ENCODE data around the gene SLC25A34.
A peak's percentile ranks its signal among the peaks of the same experiment; 100 is the strongest.

The SLC25A34 gene

DNA sequence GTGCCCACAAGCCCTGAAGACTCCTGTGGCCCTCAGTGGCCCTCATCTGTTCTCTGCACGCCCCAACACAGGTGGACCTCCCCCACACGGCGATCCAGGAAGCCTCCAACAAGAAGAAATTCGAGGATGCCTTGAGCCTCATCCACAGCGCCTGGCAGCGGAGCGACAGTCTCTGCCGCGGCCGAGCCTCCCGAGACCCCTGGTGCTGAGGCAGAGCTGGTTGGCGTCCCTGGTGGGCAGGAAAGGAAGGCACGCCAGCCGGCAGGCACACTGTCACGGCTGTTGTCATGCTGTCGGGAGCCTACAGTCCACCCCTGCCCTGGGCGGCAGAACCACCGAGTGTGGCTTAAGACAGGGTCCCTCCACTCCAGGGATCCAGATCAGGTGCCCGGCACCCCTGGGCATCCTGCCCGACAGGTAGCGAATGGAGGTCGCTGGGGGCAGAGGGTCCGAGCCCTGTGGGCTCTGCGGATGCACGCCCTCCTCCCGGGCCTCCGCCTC lies 2.3 kb upstream of the SLC25A34 start:
- DNase-seq, result no peak

DNA sequence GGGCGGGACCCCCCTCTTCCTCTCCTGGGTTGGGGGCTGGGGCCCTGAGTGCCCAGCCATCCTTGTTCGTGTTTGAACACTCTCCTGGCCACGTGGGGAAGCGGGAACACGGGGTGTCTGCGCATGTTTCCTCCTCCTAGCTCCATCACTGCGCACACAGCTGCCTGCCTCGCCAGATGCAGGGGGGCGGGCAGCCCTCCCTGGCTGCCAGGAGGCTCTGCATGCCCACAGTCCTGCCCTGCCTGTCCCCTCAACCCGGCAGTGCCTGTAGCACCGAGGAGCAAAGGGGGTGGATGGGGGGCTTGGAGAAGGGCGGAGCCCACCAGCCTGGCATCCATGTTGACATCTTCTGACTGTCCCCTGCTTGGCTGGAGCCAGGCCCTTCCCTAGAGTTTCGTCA lies 1.8 kb upstream of the SLC25A34 start:
- no peak for DNase-seq

GRCh38 chr1:15734901-15735300 lies 1.2 kb upstream of the SLC25A34 start:
- DNase-seq, result no peak

- no peak for DNase-seq
Measured at GRCh38 chr1:15735304-15736037, 587 bp upstream of the SLC25A34 start.

- DNase-seq, result no peak
Measured at GRCh38 chr1:15736892-15737261, 819 bp downstream of the SLC25A34 start.

GRCh38 chr1:15737324-15738319 lies 1.6 kb downstream of the SLC25A34 start:
- no peak for DNase-seq

GRCh38 chr1:15738416-15739113 lies 2.5 kb downstream of the SLC25A34 start:
- DNase-seq, result no peak

DNA sequence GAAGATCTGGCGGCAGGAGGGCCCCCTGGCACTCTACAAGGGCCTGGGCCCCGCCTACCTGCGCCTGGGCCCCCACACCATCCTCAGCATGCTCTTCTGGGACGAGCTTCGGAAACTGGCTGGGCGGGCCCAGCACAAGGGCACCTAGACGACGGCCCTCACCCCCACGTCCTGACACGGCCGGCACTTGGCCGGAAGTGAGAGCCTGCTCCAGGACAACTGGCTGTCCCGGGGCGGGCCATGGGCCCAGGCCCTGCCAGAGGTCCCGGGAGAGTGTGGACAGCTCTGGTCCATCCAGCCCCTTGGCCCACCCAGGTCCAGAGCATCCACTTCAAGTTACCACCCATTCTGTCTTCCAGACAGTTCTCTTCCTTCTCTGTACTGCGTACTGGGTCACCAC lies 3.2 kb downstream of the SLC25A34 start:
- DNase-seq, result no peak

DNA sequence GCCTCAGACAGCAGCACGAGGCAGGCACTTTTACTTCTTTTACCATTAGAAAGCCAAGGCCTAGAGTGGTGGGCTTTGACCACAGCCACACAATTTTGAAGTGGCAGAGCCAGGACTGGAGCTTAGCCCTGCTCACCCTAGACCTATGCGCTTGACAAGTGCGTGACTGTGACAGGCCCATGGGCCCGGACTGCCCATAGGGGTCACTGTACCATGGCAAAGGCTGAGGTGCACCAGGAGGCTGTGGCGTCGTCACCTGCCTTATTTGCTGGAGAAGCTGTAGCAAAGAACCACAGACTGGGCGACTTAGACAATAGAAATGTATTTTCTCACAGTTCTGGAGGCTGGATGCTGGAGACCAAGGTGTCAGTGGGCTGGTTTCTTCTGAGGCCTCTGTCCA lies 3.7 kb downstream of the SLC25A34 start:
- no peak for DNase-seq

DNA sequence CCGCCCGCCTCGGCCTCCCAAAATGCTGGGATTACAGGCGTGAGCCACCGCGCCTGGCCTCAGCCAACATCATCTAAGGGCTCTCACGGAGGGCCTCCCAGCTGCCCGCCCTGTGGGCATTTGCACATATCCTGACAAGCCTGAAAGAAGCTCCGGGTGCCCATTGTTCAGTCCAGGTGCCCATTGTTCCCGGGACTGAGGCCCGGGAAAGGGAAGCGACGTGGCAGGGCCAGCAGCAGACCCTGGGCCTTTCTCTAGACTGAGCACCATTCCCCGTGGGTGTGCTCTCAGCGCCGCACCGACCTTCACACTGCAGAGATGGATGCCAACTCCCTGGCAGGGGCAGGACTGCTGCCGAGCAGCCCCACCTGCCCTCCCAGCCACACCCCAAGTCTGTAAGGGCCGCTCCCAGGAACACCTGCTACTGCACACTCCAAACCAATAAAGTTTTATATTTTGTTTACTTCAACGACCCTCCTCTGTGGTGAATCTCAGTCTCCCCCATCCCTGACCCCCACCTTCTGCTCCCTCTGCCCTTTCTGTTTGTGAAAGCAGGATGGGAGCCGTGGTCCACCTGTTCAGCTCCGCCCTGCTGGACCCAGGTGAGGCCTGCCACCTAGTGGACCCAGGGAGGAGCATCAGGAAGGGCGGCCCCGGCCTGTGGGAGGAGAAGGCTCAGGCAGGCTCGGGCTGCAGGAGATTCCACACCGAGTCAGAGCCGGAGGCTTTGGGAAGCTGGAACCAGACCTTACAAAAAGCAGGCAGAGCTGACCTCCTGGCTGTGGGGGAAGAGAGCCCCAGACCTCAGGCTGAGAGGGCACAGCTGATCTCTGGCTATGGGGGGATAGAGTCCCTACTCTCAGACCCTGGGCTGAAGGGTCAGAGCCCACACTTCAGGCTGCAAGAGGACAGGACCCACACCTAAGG lies 5.1 kb downstream of the SLC25A34 start:
- DNase-seq, result peak; percentile 63

- DNase-seq, result no peak
Measured at GRCh38 chr1:15742339-15742801, 6.3 kb downstream of the SLC25A34 start, which contains the start of gene TMEM82. TSS of gene TMEM82 (plus strand) at chr1:15742499. CDS start at chr1:15742560, 61 bp downstream.

DNA sequence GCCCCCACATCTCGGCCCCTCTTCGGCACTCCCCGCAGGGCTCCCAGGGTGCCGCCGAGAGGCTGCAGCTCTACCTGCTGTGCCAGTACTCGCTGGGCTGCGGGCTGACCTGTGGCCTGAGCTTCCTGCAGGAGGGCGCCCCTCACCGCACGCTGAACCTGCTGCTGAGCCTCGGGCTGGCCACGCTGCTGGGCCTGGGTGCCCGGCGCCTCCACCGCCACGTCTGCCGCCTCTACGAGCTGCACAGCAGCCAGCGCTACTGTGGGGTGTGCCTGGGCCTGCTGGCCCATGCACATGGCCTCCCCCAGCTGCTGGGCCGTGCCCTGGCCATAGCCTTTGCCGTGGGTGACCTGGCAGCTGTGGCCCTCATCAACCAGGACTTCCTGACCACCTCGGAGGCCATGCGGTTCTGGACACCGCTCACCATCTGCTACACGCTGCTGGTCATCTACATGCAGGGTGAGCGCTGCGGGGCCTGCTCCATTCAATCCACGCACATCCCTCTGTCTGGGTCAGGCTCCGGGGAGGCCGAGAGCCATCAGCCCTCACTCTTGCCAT lies 8.1 kb downstream of the SLC25A34 start:
- no peak for DNase-seq

DNA sequence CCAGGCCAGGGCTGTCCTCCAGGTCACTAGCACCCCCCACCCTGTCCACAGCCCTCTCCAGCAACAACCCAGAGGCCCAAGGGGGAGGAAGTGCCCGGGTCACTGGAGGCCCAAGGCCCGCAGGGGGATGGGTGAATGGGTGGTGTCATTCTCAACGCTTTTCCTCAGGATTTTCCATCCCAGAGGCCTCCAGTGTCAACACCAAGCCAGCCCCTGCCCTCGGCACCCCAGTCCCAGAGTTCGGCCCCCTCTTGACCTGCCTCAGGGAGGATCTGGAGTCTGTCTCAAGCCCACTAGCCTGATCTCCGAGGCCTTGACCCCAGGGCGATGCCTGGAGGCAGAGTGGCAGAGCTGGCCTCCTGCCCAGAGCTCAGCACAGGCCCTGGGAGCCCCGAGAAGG lies 11.3 kb downstream of the SLC25A34 start:
- DNase-seq, result no peak

- no peak for DNase-seq
Measured at GRCh38 chr1:15748264-15748663, 12.2 kb downstream of the SLC25A34 start.

DNA sequence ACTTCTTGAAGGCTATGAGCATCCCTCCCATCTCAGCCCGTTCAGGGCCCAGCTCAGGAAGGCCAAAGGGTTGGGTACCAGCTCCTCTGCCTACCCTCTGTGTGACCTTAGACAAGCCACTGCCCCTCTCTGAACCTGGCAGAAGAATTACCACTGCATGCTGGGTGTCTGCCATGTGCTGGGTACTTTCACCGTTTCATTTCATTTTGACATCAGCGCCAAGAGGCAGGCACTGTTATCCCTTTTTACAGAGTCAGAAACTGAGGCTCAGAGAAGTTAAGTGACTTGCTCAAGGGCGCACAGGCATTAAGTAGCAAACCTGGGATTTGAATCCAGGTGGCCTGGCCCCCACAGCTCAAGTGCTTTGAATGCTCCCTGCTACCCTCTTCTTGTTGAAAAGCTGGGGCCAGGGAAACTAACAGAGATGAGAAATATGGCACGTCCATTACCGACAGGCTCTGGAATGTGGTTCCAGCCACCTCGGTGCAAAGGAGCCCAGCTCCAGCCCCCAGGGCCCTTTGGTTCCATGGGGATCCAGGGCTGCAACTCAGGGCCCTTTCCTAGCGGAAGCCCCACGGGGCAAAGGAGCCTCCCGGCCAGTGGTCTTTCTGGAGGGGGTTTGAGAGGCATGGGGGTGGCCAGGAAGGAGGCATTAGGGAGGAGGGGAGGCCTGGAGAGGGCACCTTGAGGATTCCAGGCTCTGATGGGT lies 12.8 kb downstream of the SLC25A34 start:
- no peak for DNase-seq

GRCh38 chr1:15749399-15750291 lies 13.6 kb downstream of the SLC25A34 start:
- DNase-seq, result peak; percentile 70

GRCh38 chr1:15750924-15751323 lies 14.9 kb downstream of the SLC25A34 start:
- DNase-seq, result no peak

GRCh38 chr1:15751717-15752116 lies 15.7 kb downstream of the SLC25A34 start:
- no peak for DNase-seq

GRCh38 chr1:15753776-15754175 lies 17.7 kb downstream of the SLC25A34 start:
- DNase-seq, result no peak
